ENCODE data around the gene SKP1. TPM values are rescaled to one million over a fixed set of nuclear protein-coding genes. Genes with fewer than 3 reads are reported as not detected.

The SKP1 gene
- total and polyA plus RNA-seq, 4 donors, result 129 to 407 (median 253) TPM

- no peaks in the 10 kb centered on the region for H3K27me3 ChIP-seq (ENCODE audit: control insufficient read depth in 4 of 4, insufficient read depth in 4 of 4, low read length in 3 of 4)
- no peaks in the 10 kb centered on the region for H3K9me3 ChIP-seq (ENCODE audit: control insufficient read depth in 4 of 4, low read length in 3 of 4)
- H3K9ac ChIP-seq (ENCODE audit: low read depth in 1 of 2, low read length in 2 of 2), result no peak overlapping the region
- no peak overlapping the region for H3K27ac ChIP-seq (ENCODE audit: low read depth in 1 of 2, low read length in 2 of 2)
- peaks cover 4 to 11% (median 7%) of the 10 kb centered on the region in 4 donors for H3K4me1 ChIP-seq (ENCODE audit: control insufficient read depth in 4 of 4, insufficient read depth in 4 of 4, low read length in 3 of 4)
- 92% methylated on average over 4 of the region's 4 CpGs for WGBS
- peaks cover 7 to 44% (median 24%) of the 10 kb centered on the region in 4 donors for H3K36me3 ChIP-seq (ENCODE audit: control insufficient read depth in 4 of 4, insufficient read depth in 3 of 4, low read depth in 1 of 4, low read length in 3 of 4)
- no peak for TF ChIP-seq GABPA (IDR thresholded peaks at IDR 0.05 in 1 of 2, conservative IDR thresholded peaks at IDR 0.05 in 1 of 2)
- TF ChIP-seq HNF4A (conservative IDR thresholded peaks at IDR 0.05), result no peak
- no peak for TF ChIP-seq TAF1 (conservative IDR thresholded peaks at IDR 0.05)
- no peak for TF ChIP-seq EGR1 (IDR thresholded peaks at IDR 0.05; ENCODE audit: low read depth in 2 of 2)
- no peak overlapping the region for H3K4me3 ChIP-seq (ENCODE audit: low read depth in 1 of 3, low read length in 3 of 3)
- peak; percentile 21 for DNase-seq (ENCODE audit: low spot score)
Measured at GRCh38 chr5:134146651-134147518, 29.9 kb downstream of the SKP1 start.

GRCh38 chr5:134145779-134146581 lies 30.8 kb downstream of the SKP1 start:
- no peak overlapping the region for H3K27ac ChIP-seq (ENCODE audit: low read depth in 1 of 2, low read length in 2 of 2)

More at GRCh38 chr5:134145779-134146581, 30.8 kb downstream of the SKP1 start:
- H3K9ac ChIP-seq (ENCODE audit: low read depth in 1 of 2, low read length in 2 of 2), result no peak overlapping the region
- H3K36me3 ChIP-seq (ENCODE audit: control insufficient read depth in 4 of 4, insufficient read depth in 3 of 4, low read depth in 1 of 4, low read length in 3 of 4), result peaks cover 6 to 37% (median 22%) of the 10 kb centered on the region in 4 donors
- no peaks in the 10 kb centered on the region for H3K9me3 ChIP-seq (ENCODE audit: control insufficient read depth in 4 of 4, low read length in 3 of 4)
- WGBS, result 91% methylated on average over 13 of the region's 13 CpGs
- H3K4me1 ChIP-seq (ENCODE audit: control insufficient read depth in 4 of 4, insufficient read depth in 4 of 4, low read length in 3 of 4), result peaks cover 4 to 11% (median 8%) of the 10 kb centered on the region in 4 donors
- no peak overlapping the region for H3K4me3 ChIP-seq (ENCODE audit: low read depth in 1 of 3, low read length in 3 of 3)
- no peaks in the 10 kb centered on the region for H3K27me3 ChIP-seq (ENCODE audit: control insufficient read depth in 4 of 4, insufficient read depth in 4 of 4, low read length in 3 of 4)
- peak; percentile 88 for DNase-seq (ENCODE audit: low spot score)
- TF ChIP-seq SP1 (IDR thresholded peaks at IDR 0.05), result no peak
- TF ChIP-seq FOXA2 (IDR thresholded peaks at IDR 0.05), result no peak
- TF ChIP-seq JUND (IDR thresholded peaks at IDR 0.05), result no peak
- TF ChIP-seq, protein P1, sequence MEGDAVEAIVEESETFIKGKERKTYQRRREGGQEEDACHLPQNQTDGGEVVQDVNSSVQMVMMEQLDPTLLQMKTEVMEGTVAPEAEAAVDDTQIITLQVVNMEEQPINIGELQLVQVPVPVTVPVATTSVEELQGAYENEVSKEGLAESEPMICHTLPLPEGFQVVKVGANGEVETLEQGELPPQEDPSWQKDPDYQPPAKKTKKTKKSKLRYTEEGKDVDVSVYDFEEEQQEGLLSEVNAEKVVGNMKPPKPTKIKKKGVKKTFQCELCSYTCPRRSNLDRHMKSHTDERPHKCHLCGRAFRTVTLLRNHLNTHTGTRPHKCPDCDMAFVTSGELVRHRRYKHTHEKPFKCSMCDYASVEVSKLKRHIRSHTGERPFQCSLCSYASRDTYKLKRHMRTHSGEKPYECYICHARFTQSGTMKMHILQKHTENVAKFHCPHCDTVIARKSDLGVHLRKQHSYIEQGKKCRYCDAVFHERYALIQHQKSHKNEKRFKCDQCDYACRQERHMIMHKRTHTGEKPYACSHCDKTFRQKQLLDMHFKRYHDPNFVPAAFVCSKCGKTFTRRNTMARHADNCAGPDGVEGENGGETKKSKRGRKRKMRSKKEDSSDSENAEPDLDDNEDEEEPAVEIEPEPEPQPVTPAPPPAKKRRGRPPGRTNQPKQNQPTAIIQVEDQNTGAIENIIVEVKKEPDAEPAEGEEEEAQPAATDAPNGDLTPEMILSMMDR (IDR thresholded peaks at IDR 0.05; ENCODE audit: low read depth, low read length, missing input control), result peak; percentile 96
- no peak for TF ChIP-seq ZBTB33 (IDR thresholded peaks at IDR 0.05)
- TF ChIP-seq RAD21 (IDR thresholded peaks at IDR 0.05), result peak; percentile 80 to 90
- no peak for TF ChIP-seq ATF3 (IDR thresholded peaks at IDR 0.05)
- TF ChIP-seq, protein P2, sequence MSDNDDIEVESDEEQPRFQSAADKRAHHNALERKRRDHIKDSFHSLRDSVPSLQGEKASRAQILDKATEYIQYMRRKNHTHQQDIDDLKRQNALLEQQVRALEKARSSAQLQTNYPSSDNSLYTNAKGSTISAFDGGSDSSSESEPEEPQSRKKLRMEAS (IDR thresholded peaks at IDR 0.05), result no peak
- no peak for TF ChIP-seq NR2F2 (IDR thresholded peaks at IDR 0.05)

Data from liver (tissue), 9 donors.